HCEC 1CT (cell line): ENCODE data around the gene CTBP2.
"Not testable (repeated sequence)": the region's sequence is repeated elsewhere in the genome, so short reads cannot be mapped to it uniquely, and the experiment has no call there.

Source experiments
- DNase-seq: peaks from one replicate; pipeline ENCODE4 v3.0.0-alpha.2; 2017

CTBP2 gene

GRCh38 chr10:125158601-125159485 is 1.5 kb downstream of the CTBP2 start:
- DNase-seq = peak; percentile 46

- DNase-seq = no peak
These were observed 2.1 kb downstream of the CTBP2 start for GRCh38 chr10:125158275-125158600.

GRCh38 chr10:125157505-125157904 is 2.9 kb downstream of the CTBP2 start:
- DNase-seq = no peak

- DNase-seq = no peak
These were observed 3.5 kb downstream of the CTBP2 start for GRCh38 chr10:125156739-125157480.

GRCh38 chr10:125156196-125156595 is 4.2 kb downstream of the CTBP2 start:
- DNase-seq = peak; percentile 37

GRCh38 chr10:125155101-125155500 is 5.3 kb downstream of the CTBP2 start:
- no peak for DNase-seq

- DNase-seq = no peak
These were observed 5.8 kb downstream of the CTBP2 start for GRCh38 chr10:125154529-125154928.

- DNase-seq = peak; percentile 16
These were observed 6.5 kb downstream of the CTBP2 start for GRCh38 chr10:125153703-125154490.

GRCh38 chr10:125152450-125153368 is 7.7 kb downstream of the CTBP2 start:
- DNase-seq = no peak

GRCh38 chr10:125151553-125152449 is 8.6 kb downstream of the CTBP2 start:
- no peak for DNase-seq

- no peak for DNase-seq
These were observed 9.2 kb downstream of the CTBP2 start for GRCh38 chr10:125151170-125151552.

- not testable (repeated sequence) for DNase-seq
These were observed 9.8 kb downstream of the CTBP2 start for GRCh38 chr10:125150376-125151083.

- DNase-seq = no peak
These were observed 10.7 kb downstream of the CTBP2 start for GRCh38 chr10:125149680-125150047.

GRCh38 chr10:125149036-125149679 is 11.2 kb downstream of the CTBP2 start:
- DNase-seq = peak; percentile 79

GRCh38 chr10:125148528-125148927 is 11.8 kb downstream of the CTBP2 start:
- no peak for DNase-seq

- DNase-seq = no peak
These were observed 12.4 kb downstream of the CTBP2 start for GRCh38 chr10:125147971-125148439.

- DNase-seq = peak; percentile 61
These were observed 13.4 kb downstream of the CTBP2 start for GRCh38 chr10:125146791-125147579.

- DNase-seq = no peak
These were observed 14.7 kb downstream of the CTBP2 start for GRCh38 chr10:125145636-125146035.
